Tongue (tissue), 2 donors: Measurements from ENCODE around the gene TXNDC17. TPM values are rescaled to one million over a fixed set of nuclear protein-coding genes. Genes with fewer than 3 reads are reported as not detected.
A peak's percentile ranks its signal among the peaks of the same experiment; 100 is the strongest.
"Not testable (repeated sequence)": the region's sequence is repeated elsewhere in the genome, so short reads cannot be mapped to it uniquely, and the experiment has no call there.

Experiments used
- DNase-seq: peaks from one replicate; pipeline ENCODE4 v3.0.0-alpha.2; 2015
- total RNA-seq: library from RNA; depleted of rRNA; stranded (reverse); fragments of >200 nt; gene quantifications from one replicate; pipeline ENCODE4 v1.2.3, GENCODE V29; 2014

The TXNDC17 gene
- total RNA-seq, 1 donor from 2014 or later: 36.6 TPM

DNA sequence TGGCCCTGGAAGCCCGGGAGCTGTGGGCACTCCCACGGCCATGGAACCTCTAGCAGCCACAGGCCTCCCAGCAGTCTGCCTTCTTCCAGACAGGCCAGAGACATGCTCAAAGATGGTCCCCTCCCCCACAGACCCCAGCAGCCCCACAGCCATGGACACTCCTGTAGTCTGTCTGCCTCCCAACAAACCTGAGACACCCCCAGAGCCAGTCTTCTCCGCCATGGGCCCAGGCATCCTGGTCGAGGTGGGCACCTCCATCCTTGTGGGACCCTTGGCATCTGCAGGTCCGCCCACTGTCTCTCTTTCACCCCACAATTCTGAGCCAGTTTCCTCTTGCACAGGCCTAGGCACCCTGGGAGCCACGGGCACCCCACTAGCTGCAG, 3.4 kb upstream of the TXNDC17 start:
- DNase-seq: no peak

DNA sequence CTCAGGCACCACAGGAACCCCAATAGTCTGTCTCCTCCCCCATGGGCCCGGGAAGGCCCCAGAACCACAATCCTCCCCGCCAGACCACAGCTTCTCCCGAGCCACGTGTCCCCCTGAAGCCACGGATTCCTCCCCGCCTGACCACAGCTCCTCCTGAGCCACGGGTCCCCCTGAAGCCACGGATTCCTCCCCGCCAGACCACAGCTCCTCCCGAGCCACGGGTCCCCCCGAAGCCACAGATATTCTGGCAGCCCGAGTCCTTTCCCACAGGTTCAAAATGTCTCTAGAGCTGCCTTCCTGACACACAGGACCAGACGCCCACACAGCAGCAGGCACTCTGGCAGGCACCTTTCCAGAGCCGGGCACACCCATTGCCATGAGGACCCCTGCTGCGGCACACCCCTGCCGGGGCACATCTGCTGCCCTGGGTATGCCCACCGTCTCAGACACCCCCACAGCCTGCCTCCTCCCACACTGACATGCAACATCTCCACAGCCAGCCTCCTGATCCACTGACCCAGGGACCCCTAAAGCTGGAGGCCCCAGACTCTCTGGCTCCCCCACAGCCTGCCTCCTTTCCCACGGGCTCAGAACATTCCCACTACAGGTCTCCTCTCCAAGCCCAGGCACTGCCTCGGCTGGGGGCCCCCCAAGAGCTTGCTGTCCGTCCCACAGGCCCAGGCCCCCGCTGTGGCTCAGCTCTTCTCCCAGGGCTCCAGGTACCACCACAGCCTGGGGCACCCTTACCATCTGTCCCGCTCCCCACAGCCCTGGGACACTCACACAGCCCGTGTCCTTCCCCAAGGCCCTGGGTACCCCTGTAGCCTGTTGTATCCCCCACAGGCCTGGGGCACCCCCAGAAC, 2.6 kb upstream of the TXNDC17 start:
- no peak for DNase-seq

DNA sequence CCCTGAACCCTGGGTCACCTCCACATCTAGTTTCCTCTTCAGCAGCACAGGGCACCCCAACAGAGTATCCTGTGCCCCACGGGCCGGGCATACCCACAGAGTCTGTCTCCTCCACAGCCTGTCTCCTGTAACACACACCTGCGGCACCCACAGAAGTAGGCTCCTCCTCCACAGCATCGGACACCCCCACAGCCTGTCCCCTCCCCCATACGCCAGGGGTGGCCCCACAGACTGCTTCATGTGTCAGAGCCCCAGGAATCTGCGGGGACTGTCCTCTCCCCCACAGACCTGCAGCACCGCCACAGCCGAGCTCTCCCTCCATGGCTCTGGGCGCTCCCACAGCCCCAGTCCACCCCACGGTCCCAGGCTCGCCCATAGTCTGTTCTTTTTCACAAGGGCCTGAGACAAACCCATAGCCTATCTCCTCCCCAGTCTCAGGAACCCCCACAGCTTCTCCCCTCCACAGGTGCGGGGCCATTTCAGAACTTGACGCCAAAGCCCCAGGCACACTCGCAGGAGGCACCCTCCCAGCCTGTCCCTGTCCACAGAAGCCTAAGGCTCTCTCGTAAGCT, 1.8 kb upstream of the TXNDC17 start:
- DNase-seq: no peak

DNA sequence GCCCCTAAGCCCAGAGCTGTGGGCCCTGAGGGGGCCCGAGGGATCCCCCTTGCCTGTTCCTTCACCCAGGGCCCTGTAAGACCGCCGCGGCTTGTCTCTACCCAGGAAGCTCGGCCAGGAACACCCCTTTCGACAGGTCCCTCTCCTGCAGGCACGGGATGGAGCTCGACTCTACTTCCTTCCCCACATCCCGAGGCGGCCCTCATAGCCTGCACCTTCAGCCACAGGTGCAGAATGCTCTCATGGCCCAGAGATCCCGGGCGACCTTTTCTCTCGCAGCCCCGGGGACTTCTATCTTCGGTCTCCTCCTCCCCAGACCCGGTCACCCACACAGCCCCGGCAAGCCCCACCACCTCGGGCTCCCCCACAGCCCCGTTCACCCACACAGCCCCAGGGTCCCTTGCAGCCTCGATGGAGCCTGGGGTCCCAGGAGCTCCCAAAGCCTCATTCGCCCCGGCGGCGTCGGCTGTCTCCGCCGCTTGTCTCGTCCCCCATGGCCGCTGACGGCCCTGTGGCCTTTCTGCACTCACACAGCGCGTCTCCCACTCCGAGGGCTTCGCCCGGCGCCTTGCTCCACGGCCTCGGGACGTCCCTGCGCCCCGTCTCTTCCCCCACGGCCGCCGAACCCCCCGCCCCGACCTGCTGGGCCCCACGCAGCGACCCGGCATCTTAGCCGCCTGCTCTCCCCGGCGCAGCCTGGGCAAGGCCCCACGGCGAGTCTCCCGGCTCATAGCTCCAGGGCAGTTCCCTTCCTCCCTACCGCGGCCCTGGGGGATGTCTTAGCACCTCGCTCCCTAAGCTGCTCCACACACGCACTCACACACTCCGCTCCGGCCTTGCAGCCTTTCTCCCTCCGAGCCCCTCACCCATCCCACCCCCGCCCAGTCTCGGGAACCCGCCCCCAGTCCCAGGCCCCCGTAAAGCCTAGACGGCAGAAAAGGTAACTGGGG, 999 bp upstream of the TXNDC17 start:
- no peak for DNase-seq

DNA sequence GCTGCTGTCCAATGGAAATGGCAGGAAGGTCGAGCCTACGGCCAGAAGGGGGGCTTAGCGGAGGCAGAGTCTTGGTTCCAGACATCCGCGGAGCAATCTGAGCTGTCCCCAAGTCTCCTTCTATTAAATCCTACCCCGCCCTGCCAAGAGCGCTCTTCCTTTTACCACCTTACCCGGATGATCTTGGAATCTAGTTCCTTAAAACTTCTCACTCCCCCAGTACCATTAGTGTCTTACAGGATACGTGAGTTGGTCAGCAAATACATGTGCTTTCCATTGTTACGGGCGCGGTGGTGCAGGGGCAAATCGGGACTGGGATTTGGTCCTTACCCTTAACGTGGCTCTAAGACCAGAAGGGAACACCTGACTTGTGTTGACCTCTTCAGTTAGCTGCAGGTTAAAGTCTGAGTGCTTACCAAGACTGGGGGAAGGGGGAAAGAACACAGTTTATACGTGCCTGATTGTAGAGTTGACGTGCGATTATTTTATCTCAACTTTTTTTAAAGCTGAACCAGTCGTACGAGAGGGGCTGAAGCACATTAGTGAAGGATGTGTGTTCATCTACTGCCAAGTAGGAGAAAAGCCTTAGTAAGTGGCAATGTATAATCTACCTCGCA, 495 bp downstream of the TXNDC17 start:
- DNase-seq: no peak

DNA sequence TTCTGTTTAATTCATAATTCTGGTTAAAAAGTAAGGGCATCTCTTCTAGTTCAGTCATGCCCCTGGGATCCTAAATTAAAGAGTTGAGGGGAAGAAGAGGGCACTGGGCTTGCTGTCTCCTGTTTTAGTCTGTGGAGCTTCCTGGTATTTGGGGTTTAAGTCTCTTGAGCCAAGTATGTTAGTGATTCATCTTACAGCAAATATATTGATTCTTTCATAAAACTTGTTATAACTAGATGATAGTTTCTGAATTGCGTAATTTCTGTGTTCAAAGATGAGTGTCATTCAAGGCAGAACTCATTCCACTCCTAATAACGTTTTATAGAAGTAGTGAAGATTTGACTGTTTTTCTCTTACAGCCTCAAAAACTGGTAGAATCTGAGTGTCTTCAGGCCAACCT, 1.7 kb downstream of the TXNDC17 start:
- DNase-seq: no peak

DNA sequence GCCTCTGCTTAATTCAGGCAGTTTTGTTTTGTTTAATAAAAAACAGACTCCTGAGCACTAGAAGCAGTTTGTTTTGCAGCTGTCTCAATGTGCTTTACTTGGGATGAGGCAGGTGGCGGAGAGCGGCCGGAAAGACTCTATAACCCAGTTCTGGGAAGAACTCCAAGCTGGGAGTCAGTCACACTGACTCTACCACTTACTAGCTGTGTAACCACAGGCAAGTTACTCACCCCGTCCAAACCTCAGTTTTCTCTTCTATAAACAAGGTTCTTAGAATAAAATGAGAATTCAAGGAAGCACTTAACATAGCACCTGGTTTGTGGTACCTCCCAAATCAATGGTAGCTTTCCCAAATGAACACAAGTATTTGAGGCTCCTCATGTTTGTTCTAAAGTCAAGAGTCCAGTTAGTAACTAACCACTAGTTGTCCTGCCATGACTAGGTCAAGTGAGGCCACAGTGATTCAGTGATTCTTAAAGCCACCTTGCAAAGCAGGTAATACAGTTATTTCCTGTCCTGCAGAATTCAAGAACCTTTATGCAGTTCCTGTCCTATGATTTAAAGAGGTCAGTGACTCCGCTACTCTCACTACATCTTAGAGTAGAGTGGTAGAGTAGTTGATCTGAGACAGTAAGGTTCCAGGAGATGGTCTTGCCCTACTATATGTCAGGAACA, 2.7 kb downstream of the TXNDC17 start:
- DNase-seq: peak; percentile 32

DNA sequence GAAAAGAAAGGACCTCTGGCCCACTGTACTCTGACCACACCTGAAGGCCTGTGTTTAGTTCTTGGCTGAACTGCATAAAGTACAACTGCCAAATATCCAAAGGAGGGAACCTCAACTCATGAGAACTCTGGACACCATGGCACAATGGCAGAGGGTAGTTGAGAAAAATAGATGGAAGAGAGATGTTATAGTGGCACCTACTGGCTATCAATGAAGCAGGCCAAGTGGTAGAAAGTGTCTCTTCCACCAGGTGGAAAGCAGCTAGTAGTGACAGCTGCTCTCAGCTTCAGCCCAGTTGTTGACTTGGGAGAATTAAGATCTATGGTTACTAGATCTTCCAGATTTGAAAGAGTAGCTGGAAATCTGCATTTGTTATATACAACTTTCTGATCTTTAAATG, 7.3 kb downstream of the TXNDC17 start:
- DNase-seq: no peak

DNA sequence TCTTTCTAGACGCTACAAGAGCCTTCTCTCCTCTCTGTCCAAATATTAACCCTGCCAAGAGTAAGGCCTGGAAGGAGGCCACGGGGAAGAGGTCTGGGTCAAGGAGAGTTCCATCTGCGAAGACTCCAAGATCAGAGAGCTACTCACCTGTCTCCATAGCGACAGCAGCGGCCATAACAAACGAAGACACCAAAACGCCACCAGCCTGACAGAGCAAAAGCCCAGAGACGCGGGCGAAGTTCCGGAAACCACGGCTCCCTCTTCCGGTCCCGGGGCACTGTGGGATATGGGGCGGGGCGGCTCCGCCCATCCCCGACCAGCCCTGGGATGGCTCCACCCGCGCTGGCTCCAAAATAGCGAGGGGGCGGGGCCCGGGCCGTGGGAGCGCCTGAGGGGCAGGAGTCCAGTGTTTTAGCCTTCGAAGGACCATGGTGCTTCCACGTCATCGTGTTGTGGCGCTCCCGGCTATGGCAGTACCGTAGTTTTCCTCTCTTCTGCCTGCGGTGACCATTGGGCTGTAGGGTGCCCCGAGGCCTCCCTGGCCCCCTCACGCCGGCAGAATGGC, 10.6 kb downstream of the TXNDC17 start, which contains the start of the genes C17orf100 and MED31:
Gene C17orf100 (plus strand): TSS at position 409 of the 565 bp plus-strand sequence. CDS start 152 bp downstream, at position 561.
Gene MED31 (minus strand): TSS at position 252 of the 565 bp plus-strand sequence. CDS start 77 bp downstream, at position 175.
- peak; percentile 96 for DNase-seq

DNA sequence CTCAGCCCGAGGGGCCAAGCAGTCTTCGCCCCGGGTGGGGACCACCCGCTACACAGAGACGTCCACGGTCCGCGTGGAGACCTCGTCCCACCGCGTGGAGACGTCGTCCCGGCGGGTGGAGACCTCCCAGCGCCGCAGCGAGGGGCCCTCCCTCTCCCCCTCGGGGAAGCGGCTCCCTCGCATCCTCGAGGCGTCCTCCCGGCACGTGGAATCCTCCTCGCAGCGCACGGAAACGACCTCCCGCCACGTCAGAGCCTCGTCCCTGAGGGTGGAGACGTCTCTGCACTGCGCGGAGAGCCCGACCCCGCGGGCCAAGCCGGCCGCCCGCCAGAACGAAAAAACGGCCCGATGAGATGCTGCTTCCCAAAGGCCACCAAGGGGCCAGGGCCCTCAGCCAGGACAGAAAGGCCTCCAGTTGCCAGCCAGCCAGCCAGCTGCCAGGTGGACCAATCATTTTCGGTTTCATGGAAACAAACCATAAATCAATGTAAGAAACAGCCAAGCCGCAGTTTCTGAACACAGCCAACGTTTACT, 11.1 kb downstream of the TXNDC17 start:
- DNase-seq: peak; percentile 61

DNA sequence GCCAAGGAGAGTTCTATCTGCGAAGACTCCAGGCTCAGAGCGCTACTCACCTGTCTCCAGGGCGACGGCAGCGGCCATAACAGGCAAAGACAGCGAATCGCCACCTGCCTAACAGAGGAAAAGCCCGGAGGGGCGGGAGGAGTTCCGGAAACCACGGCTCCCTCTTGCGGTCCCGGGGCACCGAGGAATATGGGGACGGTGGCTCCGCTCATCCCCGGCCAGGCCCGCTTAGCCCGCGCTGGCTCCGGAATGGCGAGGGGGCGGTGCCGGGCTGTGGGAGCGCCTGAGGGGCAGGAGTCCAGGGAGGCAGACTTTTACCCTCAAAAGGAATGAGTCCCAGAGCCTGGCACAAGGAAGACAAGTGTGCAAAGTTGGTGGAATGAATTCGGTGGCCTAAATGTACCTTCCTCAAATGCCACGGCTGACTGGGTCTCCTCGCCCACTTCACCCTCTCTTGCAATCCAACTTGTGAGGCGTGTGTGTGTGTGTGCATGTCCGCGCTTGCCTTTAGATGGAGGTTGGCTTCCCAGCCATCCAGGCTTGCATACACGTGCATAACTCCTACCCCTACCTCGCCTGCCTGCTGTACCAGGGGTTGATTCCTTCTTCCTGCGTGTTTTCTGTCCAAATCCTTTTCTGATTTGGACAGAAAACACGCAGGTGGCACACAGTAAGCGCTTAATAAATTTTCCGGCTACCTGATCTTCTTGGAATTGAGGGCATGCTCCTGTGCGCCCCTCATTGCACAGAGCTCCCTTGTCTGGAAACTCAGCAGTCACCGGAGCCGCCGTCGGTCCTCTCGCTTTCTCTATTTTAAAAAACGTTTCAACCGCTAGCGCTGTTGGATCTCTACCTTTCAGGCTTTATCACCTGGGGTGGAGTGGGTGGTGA, 14.2 kb downstream of the TXNDC17 start:
- DNase-seq: peak; percentile 59

DNA sequence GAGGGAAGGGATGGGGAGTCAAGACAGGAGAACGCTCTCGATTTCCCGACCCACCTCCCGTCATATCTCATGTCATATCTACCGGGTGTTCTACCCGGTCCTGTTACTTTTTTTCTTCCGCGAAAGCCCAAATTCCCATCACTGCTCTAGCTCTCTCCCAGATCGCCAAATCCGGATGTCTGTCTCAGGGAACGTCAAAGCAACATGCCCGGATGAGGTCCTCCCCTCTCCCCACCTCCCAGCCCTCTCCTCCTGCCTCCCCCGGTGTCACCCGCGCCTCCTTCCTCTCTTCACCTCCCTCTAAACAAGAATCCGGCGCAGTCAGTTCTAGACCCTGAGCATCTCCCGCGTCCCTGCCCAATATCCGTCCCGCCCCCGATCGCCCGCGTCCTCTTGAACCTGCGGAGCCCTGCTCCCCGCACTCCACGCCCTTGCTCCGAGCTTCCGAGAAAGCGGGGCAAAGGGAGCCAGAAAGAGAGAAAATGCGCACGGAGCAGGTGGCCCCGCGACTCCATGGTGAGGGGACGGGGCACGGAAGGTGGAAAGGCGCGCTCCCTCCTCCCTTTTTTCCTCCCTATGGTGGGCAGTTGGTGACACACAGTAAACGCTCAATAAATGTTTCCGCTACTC, 15.0 kb downstream of the TXNDC17 start:
- not testable (repeated sequence) for DNase-seq

DNA sequence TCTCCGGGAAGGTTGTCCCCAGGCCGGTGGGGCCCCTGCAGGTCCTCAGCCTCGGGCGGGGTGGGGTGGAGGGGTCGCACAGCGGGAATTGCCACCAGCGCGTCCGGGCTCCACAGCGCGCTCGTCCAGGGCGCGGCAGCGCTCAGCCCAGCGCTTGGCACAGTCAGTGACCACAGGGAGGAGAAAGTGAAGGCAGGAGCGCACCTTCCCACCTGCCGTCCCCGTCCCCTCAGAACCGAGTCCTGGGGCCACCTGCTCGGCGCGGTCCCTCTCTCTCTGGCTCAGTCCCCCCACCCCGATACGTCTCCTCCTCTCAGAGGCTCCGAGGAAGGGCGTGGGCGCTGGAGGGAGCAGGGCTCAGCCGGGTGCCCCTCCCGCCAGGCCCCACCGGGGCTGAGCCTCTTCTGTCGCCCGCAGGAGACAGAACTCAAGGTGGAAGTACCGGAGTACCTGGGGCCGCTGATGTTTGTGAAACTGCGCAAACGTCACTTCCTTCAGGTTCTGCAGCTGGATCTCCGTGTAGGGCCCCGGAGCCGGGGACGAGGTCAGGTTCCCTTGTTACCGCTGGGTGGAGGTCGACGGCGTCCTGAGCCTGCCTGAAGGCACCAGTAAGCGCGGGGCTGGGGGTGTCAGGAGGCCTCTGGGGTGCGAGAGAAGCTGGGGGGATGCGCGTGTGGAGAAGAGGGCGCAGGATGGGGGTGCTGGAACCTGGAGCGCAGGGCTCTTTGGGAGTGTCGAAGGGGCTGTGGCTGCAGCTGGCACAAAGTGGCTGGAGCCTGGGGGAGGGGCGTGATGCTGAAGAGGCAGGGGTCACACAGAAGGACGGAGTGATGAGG, 16.2 kb downstream of the TXNDC17 start:
- not testable (repeated sequence) for DNase-seq

DNA sequence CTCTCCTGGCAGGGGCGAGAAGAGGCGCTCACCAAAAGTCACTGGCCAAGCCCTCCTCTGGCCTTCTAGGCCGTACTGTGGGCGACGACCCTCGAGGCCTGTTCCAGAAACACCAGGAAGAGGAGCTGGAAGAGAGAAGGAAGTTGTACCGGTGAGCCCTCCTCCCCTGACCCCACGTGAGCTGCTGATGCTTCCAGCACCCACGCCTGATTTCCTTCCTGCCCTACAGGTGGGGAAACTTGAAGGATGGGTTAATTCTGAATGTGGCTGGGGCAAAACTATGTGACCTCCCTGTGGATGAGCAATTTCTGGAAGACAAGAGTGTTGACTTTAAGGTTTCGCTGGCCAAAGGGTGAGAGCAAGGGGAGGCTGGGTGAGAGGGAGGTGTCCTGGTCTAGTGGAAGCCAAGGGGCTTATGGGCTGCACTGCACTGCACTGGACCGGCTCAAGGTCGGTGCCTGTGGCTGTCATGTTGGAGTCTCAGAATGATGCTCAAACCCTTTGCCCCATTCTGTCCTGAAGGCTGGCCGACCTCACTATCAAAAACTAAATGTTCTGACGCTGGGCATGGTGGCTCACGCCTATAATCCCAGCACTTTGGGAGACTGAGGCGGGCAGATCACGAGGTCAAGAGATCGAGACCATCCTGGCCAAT, 16.9 kb downstream of the TXNDC17 start:
- DNase-seq: no peak

DNA sequence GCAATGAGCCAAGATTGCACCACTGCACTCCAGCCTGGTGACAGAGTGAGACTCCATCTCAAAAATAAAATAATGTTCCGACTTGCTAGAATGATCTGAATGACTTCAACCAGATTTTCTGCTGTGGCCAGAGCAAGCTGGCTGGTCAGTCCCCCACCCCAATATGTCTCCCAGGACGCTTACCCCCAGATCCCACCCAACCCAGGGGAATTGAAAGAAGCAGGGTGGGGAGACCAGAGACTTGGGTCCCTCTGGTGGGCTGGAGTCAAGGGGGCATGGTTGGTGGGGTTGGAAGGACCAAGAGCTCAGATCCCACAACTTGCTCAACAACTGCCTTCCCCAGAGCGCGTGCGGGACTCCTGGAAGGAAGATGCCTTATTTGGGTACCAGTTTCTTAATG, 17.6 kb downstream of the TXNDC17 start:
- DNase-seq: not testable (repeated sequence)

DNA sequence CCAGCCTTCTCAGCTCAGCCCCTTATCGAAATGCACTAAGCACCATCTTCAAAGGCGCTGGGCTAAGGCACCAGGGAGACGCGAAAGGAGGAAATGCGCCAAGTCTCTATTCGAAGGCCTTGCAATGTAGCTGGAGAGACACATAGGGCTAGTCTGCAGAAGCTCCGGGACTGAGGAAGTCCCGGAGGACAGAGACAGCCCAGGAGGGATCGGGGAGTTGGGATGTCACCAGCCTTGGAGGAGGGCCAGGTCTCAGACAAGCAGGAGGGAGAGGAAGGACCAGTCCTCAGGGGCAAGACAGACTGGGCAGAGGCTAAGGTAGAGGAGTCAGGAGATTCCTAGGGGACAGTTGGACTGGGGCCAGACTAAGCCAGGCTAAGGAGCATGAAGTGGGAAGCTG, 19.2 kb downstream of the TXNDC17 start:
- DNase-seq: no peak

DNA sequence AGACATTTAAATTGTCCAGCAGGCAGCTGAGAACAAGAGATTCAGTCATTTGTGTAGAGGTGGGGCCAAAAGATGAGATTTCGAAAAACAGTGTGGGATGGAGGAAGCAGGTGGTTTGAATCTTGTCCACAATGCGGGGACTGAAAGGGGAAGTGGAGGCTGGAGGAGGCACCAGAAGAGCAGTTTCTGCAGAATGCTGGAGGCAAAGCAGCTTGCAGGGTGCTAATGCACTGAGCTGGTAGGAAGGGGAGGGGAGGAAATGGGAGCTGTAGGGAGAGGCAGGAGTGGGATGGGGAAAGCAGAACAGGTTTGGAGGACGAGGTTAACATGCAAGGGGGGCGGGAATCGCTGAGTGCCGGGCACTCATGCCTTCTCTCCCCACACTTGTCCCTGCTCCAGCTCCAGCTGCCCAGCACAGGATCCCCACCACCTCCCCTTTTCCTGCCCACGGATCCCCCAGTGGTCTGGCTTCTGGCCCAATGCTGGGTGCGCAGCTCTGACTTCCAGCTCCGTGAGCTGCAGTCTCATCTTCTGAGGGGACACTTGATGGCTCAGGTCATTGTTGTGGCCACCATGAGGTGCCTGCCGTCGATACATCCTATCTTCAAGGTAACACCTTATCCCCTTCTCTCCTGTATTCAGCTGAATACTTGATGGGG, 20.1 kb downstream of the TXNDC17 start:
- DNase-seq: no peak
